Naive thymus-derived CD8-positive, alpha-beta T cell (primary cell): ENCODE data around the gene NDUFAF3. TPM values are rescaled to one million over a fixed set of nuclear protein-coding genes. Genes with fewer than 3 reads are reported as not detected.

Source experiments
- ATAC-seq, 2 donors: fragments of 150-1000 bp; cut with Tn5 transposase in 1 of 2; sonication (Bioruptor Pico), chemical (Tn5 transposase) in 1 of 2; 1 replicate in 1 of 2; 2 replicates in 1 of 2; pipeline ENCODE4 v1.10.0; 2021; ENCODE audit warnings: mild to moderate bottlenecking in 2 of 2, moderate library complexity in 2 of 2
- POLR2A ChIA-PET: fragments of 350-600 bp; sonication (Branson Sonifier 250); formaldehyde crosslinking; loops from one replicate; lab custom pipeline; 2021; ENCODE audit warnings: antibody characterized with exemption; lab: Charles Lee
- DNase-seq, 10 donors: peaks; one replicate each; pipeline versions ENCODE4 v3.0.0 to v3.0.0-alpha.2; 2020 to 2022
- H3K27ac Mint-ChIP-seq, 10 donors: one replicate each; pipeline ENCODE4 v1.8.0; 2020 to 2022; ENCODE audit warnings: mild to moderate bottlenecking in 10 of 10, mixed read lengths in 10 of 10, moderate library complexity in 4 of 10, inconsistent platforms in 1 of 10
- H3K27me3 Mint-ChIP-seq, 5 donors: one replicate each; pipeline ENCODE4 v1.8.0; 2021 to 2022; ENCODE audit warnings: mixed read lengths in 5 of 5
- H3K36me3 Mint-ChIP-seq, 3 donors: one replicate each; pipeline ENCODE4 v1.8.0; 2020 to 2022; ENCODE audit warnings: mixed read lengths in 3 of 3, mild to moderate bottlenecking in 2 of 3, inconsistent platforms in 1 of 3
- H3K4me1 Mint-ChIP-seq, 4 donors: one replicate each; pipeline ENCODE4 v1.8.0; 2021 to 2022; ENCODE audit warnings: mixed read lengths in 4 of 4
- H3K4me3 Mint-ChIP-seq, 10 donors: one replicate each; pipeline ENCODE4 v1.8.0; 2020 to 2022; ENCODE audit warnings: mild to moderate bottlenecking in 10 of 10, mixed read lengths in 10 of 10, moderate library complexity in 6 of 10, inconsistent platforms in 1 of 10
- H3K9me3 Mint-ChIP-seq, 9 donors: one replicate each; pipeline ENCODE4 v1.8.0; 2020 to 2022; ENCODE audit warnings: mixed read lengths in 9 of 9, mild to moderate bottlenecking in 3 of 9, inconsistent platforms in 1 of 9, moderate library complexity in 1 of 9
- polyA plus RNA-seq, 3 donors: library from polyadenylated mRNA; unstranded; fragments of 300-500 nt; fragmentation: Illumina TruSeq; gene quantifications; one replicate each; pipeline ENCODE4 v1.2.3, GENCODE V29; 2021
- total RNA-seq, 8 experiments: library from RNA in 2 of 8; stranded (reverse) in 2 of 8; gene quantifications; one replicate each; pipeline ENCODE4 v1.2.3 and lab custom pipeline; 2021 to 2026

The NDUFAF3 gene
- total and polyA plus RNA-seq, 5 experiments from 2014 or later, result 87.1 to 226 (median 140) TPM

DNA sequence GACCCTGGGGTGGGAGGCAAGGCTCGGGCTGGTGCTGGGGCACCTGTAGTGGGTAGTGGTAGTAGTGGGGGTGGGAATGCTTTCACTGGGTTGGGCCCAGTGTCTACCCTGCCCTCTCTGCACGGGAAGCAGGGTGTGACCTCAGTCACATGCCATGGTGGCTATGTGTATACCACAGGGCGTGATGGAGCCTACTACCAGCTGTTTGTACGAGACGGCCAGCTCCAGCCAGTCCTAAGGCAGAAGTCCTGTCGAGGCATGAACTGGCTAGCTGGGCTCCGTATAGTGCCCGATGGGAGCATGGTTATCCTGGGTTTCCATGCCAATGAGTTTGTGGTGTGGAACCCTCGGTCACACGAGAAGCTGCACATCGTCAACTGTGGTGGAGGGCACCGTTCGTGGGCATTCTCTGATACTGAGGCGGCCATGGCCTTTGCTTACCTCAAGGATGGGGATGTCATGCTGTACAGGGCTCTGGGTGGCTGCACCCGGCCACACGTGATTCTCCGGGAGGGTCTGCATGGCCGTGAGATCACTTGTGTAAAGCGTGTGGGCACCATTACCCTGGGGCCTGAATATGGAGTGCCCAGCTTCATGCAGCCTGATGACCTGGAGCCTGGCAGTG is 8.7 kb upstream of the NDUFAF3 start:
- Mint-ChIP-seq H3K27ac (no peak overlapping the region), H3K36me3 (peaks cover 0 to 36% (median 3%) of the 10 kb centered on the region in 3 donors), H3K4me3 (no peak overlapping the region), H3K9me3 (no peaks in the 10 kb centered on the region), H3K4me1 (peaks cover 16 to 47% (median 21%) of the 10 kb centered on the region in 4 donors), H3K27me3 (no peaks in the 10 kb centered on the region)
- POLR2A ChIA-PET, result interaction anchor here (0.6 to 4.3 kb wide), 5 partner anchors 8 to 135 kb away, joined by 4 to 29 read pairs (median 10); partner anchors contain the start of genes NDUFAF3 and P4HTM
- ATAC-seq (no peak), DNase-seq (no peak)

DNA sequence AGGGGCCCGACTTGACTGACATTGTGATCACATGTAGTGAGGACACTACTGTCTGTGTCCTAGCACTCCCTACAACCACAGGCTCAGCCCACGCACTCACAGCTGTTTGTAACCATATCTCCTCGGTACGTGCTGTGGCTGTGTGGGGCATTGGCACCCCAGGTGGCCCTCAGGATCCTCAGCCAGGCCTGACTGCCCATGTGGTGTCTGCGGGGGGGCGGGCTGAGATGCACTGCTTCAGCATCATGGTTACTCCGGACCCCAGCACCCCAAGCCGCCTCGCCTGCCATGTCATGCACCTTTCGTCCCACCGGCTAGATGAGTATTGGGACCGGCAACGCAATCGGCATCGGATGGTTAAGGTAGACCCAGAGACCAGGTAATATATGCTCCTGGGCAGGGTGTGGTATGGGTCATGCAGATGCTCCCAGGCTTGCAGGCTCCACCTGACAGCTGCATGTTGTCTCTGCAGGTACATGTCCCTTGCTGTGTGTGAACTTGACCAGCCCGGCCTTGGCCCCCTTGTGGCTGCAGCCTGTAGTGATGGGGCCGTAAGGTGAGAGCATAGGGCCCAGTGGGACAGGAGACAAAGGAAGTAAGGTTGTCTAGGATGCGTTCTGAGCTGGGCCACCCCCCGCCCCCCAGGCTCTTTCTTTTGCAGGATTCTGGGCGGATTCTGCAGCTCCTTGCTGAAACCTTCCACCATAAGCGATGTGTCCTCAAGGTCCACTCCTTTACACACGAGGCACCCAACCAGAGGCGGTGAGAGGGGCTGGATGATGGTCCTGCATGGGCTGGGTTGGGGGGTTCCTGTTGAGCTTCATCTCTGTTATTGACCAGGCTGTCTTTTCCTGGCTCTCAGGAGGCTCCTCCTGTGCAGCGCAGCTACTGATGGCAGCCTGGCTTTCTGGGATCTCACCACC is 7.9 kb upstream of the NDUFAF3 start:
- H3K4me1 Mint-ChIP-seq, result peaks cover 13 to 44% (median 17%) of the 10 kb centered on the region in 4 donors
- H3K27me3 Mint-ChIP-seq, result no peaks in the 10 kb centered on the region
- POLR2A ChIA-PET, result interaction anchor here (0.6 to 4.3 kb wide), 7 partner anchors 7 to 134 kb away, joined by 3 to 29 read pairs (median 9); partner anchors contain the start of genes NDUFAF3 and P4HTM
- no peak overlapping the region for H3K27ac Mint-ChIP-seq
- no peak overlapping the region for H3K4me3 Mint-ChIP-seq
- peaks cover 0 to 33% (median 3%) of the 10 kb centered on the region in 3 donors for H3K36me3 Mint-ChIP-seq
- H3K9me3 Mint-ChIP-seq, result no peaks in the 10 kb centered on the region
- DNase-seq, result peak in 5 of 10 donors; percentile 22 to 45 (median 41)
- ATAC-seq, result peak; percentile 30 to 32

DNA sequence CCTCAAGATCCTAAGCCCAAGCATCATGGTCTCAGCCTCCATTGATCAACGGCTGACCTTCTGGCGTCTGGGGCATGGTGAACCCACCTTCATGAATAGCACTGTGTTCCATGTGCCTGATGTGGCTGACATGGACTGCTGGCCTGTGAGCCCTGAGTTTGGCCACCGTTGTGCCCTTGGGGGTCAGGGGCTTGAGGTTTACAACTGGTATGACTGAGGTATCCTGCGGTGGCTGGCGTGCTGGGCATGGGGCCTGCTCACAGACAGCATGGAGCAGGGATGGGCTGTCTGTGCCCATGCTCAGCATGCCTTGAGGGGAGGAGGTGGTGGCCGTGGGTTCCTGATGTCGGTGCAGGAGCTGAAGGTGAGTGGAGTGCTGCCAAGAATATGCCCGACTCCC is 6.8 kb upstream of the NDUFAF3 start:
- Mint-ChIP-seq H3K27ac (peak overlapping the region in 4 of 10 donors; percentile 32 to 77 (median 65)), H3K4me3 (peak overlapping the region in 3 of 10 donors; percentile 26 to 77 (median 52)), H3K9me3 (no peaks in the 10 kb centered on the region), H3K36me3 (peaks cover 0 to 33% (median 3%) of the 10 kb centered on the region in 3 donors), H3K4me1 (peaks cover 10 to 48% (median 18%) of the 10 kb centered on the region in 4 donors), H3K27me3 (no peaks in the 10 kb centered on the region)
- POLR2A ChIA-PET, result interaction anchor here (2.5 to 10.4 kb wide), 4 partner anchors 9 to 25 kb away, joined by 9 to 278 read pairs (median 31); partner anchors contain the start of genes IMPDH2, P4HTM and WDR6
- no peak for ATAC-seq
- DNase-seq, result no peak

DNA sequence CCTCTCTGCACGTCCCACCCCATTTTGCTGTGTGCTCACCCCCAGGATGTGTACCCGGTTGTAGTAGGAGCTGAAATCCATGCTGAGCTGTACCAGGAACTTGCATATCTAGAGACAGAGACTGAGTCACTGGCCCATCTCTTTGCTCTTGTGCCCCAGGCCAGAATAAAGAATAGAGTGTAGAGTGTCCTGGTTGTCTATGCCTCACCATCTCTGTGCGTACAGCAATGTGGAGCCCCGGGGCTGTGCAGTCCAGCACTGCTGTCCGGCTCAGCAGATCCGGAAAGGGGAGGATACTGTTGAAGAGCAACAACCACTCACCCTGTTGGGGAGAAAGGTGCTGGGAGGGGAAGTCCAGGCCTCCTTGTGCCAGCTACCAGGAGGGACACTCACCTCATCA is 6.2 kb upstream of the NDUFAF3 start:
- Mint-ChIP-seq H3K36me3 (peaks cover 0 to 32% (median 3%) of the 10 kb centered on the region in 3 donors), H3K4me3 (peak overlapping the region in 6 of 10 donors; percentile 13 to 61 (median 50)), H3K4me1 (peaks cover 10 to 49% (median 23%) of the 10 kb centered on the region in 4 donors), H3K9me3 (no peaks in the 10 kb centered on the region), H3K27me3 (no peaks in the 10 kb centered on the region), H3K27ac (peak overlapping the region in 7 of 10 donors; percentile 32 to 72 (median 35))
- ATAC-seq, result no peak
- DNase-seq, result peak in 1 of 10 donors; percentile 15
- POLR2A ChIA-PET, result interaction anchor here (2.5 to 10.4 kb wide), 3 partner anchors 9 to 13 kb away, joined by 9 to 278 read pairs (median 52); partner anchors contain the start of genes IMPDH2 and WDR6

DNA sequence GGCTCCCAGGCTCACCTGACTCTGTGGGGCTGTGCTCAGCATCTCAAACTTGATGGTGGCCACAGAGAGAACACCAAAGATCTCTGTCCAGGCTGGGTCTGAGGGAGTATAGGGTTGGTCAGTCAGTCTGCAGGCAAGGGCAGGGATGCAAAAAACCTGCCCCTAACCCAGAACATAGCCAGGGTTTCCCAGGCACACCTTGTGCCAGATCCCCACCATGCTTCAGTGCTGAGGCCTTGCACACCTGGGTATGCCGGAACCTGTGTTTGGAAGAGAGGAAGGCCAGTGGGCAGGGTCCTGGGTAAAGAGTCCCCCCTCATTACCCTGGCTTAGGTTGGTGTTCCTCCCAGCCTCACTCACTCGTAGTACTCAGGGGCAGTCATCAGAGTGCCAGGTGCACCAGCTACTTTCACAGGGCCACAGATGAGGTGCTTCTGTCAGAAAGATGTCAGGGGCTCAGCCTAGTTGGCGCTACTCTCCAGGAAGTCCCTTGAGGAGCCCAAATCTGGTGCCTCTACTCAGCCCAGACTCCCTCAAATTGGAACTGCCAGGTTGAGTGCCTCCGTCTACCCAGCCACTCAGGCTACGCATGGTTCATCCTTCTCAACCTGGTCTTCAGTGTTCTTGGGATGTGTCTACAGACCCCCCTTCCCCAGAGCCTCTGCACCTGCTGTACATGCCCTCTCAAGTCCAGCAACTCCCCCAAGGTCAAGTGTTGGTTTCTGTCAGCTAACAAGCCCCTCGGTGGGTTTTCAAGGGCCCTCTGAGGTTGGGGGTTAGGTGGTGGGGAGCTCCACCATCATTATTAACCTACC is 5.3 kb upstream of the NDUFAF3 start:
- peaks cover 0 to 1% (median 0%) of the 10 kb centered on the region in 5 donors for H3K27me3 Mint-ChIP-seq
- peak overlapping the region in 8 of 10 donors; percentile 14 to 99 (median 93) for H3K4me3 Mint-ChIP-seq
- no peaks in the 10 kb centered on the region for H3K9me3 Mint-ChIP-seq
- ATAC-seq (no peak), DNase-seq (peak in 1 of 10 donors; percentile 58)
- POLR2A ChIA-PET, result interaction anchor here (0.6 to 10.4 kb wide), 6 partner anchors 10 to 586 kb away, joined by 4 to 278 read pairs (median 14); partner anchors contain the start of genes IMPDH2, P4HTM and WDR6
- peak overlapping the region in 5 of 10 donors; percentile 63 to 87 (median 76) for H3K27ac Mint-ChIP-seq
- H3K4me1 Mint-ChIP-seq, result peaks cover 12 to 45% (median 27%) of the 10 kb centered on the region in 4 donors
- H3K36me3 Mint-ChIP-seq, result peaks cover 0 to 27% (median 3%) of the 10 kb centered on the region in 3 donors

DNA sequence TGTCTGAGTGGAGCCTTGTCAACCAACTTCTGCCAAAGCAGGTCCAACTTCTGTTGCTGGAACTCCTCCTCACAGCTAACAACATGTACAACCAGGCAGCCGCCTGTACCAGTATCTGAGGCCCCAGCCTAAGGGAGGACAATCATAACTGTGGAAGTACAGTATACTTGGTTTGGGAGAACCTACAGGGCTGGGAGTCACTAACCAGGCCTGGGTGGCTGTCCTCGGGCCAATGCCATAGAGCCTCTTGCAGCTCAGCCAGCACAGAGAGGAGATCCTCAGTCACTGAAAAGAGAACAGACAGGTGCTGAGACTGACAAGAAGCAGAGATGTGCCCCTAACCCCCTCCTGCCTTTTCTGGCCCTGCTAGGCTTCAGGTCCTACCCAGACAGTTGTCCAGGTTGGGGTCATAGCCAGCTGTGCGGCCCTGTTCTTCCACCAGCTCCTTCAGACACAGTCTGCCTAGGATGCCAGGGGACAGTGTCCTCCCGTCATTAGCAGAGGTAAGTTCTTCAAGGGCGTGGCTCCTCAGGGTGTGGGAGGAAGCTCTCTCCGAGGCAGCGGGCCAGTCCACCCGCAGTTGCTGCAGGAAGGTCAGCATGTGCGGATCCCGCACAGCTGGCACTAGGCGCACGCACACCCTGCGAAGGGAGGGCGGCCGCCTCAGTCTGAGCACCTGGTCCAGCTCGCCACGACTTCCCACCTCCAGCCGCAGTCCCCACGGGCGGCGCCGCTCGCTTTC is 4.5 kb upstream of the NDUFAF3 start:
- H3K27me3 Mint-ChIP-seq, result peaks cover 0 to 1% (median 0%) of the 10 kb centered on the region in 5 donors
- H3K4me3 Mint-ChIP-seq, result peak overlapping the region; percentile 77 to 99 (median 95)
- POLR2A ChIA-PET, result interaction anchor here (0.6 to 10.4 kb wide), 7 partner anchors 11 to 585 kb away, joined by 3 to 278 read pairs (median 9); partner anchors contain the start of genes ARIH2, IMPDH2, P4HTM and WDR6
- peak overlapping the region in 9 of 10 donors; percentile 8 to 88 (median 76) for H3K27ac Mint-ChIP-seq
- DNase-seq, result peak in 1 of 10 donors; percentile 59
- H3K9me3 Mint-ChIP-seq, result no peaks in the 10 kb centered on the region
- no peak for ATAC-seq
- H3K4me1 Mint-ChIP-seq, result peaks cover 8 to 41% (median 27%) of the 10 kb centered on the region in 4 donors
- peaks cover 0 to 19% (median 4%) of the 10 kb centered on the region in 3 donors for H3K36me3 Mint-ChIP-seq

DNA sequence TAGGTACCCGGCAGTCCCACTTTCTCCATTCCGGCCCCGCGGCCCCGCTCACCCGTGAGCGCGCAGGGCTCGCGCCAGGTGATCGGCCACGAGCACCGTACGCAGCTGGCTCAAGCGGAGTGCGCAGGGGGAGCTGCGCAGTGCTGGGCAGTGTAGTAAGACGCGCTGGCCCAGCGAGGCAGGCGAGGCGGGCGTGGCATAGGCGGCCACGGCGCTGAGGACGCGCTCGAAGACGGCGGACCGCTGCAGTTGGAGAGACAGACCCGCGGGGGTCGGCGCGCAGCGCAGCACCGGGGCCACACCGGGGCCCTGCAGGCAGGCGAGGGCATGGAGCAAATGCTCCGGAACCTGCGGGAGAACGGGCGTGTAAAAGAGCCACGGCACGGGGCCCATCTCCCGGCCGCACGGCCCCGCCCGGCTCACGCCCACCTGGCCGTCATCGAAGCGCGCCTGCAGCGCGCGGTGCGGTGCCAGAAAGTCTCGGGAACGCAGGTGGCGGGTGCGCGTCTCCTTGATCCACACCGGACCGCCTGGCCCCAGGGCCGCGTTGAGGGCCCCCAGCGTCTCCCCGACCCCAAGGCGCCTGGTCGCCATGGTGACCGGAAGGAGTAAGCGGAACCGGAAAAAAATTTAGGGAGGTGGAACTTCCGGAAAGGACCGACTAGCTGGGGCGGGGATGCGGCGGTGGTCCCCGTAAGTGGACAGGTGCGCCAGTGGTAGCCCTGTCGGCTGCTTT is 3.8 kb upstream of the NDUFAF3 start, which contains the start of gene DALRD3:
Gene DALRD3 (minus strand): TSS at position 610 of the 736 bp plus-strand sequence. CDS start 16 bp downstream, at position 594.
- peak within 1 kb of the TSS; percentile 79 to 98 (median 88) for H3K27ac Mint-ChIP-seq

DNA sequence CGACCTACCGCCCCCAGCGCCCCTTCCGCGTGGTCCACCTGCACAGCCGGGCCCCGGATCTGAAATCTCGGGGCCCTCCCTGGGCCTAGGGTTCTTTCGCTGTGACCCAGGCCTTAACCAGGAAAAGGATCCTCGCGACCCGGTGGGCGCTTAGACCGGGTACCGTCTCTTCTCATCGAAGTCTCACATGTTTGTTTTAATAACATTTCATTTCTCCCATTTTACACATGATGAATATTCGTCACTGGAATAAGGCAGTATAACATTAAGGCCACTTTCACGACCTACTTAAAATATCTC is 3.3 kb upstream of the NDUFAF3 start:
- Mint-ChIP-seq H3K4me1 (peaks cover 11 to 50% (median 38%) of the 10 kb centered on the region in 4 donors), H3K27ac (peak overlapping the region; percentile 79 to 96 (median 86)), H3K9me3 (no peaks in the 10 kb centered on the region), H3K36me3 (peaks cover 0 to 21% (median 4%) of the 10 kb centered on the region in 3 donors), H3K4me3 (peak overlapping the region; percentile 83 to 99 (median 95)), H3K27me3 (peaks cover 0 to 1% (median 0%) of the 10 kb centered on the region in 5 donors)
- DNase-seq, result no peak
- no peak for ATAC-seq
- POLR2A ChIA-PET, result interaction anchor here (1.1 to 10.4 kb wide), 5 partner anchors 10 to 75 kb away, joined by 4 to 278 read pairs (median 19); partner anchors contain the start of genes IMPDH2, P4HTM, QRICH1 and WDR6

More for the DNA sequence above, 3.8 kb upstream of the NDUFAF3 start, which contains the start of gene DALRD3:
- H3K4me1 Mint-ChIP-seq, result peaks cover 11 to 49% (median 33%) of the 10 kb centered on the region in 4 donors
- peaks cover 0 to 18% (median 4%) of the 10 kb centered on the region in 3 donors for H3K36me3 Mint-ChIP-seq
- POLR2A ChIA-PET, result interaction anchor here (0.7 to 10.4 kb wide), 7 partner anchors 11 to 99 kb away, joined by 3 to 278 read pairs (median 9); partner anchors contain the start of genes ARIH2, IMPDH2, P4HTM and QRICH1
- peak within 1 kb of the TSS; percentile 83 to 99 (median 96) for H3K4me3 Mint-ChIP-seq
- H3K9me3 Mint-ChIP-seq, result no peaks in the 10 kb centered on the region
- DNase-seq (peak; percentile 37 to 75 (median 59)), ATAC-seq (peak; percentile 14 to 18)
- peaks cover 0 to 1% (median 0%) of the 10 kb centered on the region in 5 donors for H3K27me3 Mint-ChIP-seq

DNA sequence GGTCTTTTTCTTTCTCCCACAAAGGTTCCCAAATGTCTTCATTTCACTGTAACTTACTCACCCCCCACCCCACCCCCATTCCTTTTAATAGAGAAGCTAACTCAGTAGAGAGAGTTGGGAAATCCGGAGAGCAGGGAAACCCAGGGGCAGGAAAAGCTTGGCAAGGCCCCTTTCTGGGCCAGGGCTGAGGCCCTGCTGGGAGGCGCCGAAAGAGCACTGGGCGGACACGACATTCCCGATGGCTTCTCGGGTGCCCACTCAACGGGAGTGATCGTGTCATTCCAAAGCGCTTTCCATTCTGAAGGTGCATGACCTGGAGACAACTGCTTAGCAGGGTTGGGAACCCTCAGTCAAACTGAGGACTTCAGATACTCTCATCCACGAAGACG is 2.0 kb upstream of the NDUFAF3 start:
- no peak for ATAC-seq
- Mint-ChIP-seq H3K36me3 (peaks cover 0 to 29% (median 4%) of the 10 kb centered on the region in 3 donors), H3K9me3 (no peaks in the 10 kb centered on the region), H3K4me3 (peak overlapping the region; percentile 75 to 99 (median 96)), H3K4me1 (peaks cover 9 to 60% (median 44%) of the 10 kb centered on the region in 4 donors), H3K27ac (peak overlapping the region in 9 of 10 donors; percentile 67 to 98 (median 87)), H3K27me3 (peaks cover 0 to 1% (median 0%) of the 10 kb centered on the region in 5 donors)
- POLR2A ChIA-PET, result interaction anchor here (0.5 to 10.8 kb wide), 10 partner anchors 9 to 330 kb away, joined by 3 to 278 read pairs (median 12); partner anchors contain the start of genes IMPDH2, P4HTM, QRICH1 and WDR6
- no peak for DNase-seq
